HepG2 (cell line): ENCODE results near the gene VPREB3. TPM values are rescaled to one million over a fixed set of nuclear protein-coding genes. Genes with fewer than 3 reads are reported as not detected.

Source experiments
- FOXA1 ChIP-seq, 2 experiments: fragments of 450-650 bp in 1 of 2; sonication (generic) in 1 of 2; formaldehyde crosslinking in 1 of 2; IDR thresholded peaks; 2 replicates each; pipeline versions ENCODE4 v1.4.0 to v1.6.1; 2016 to 2020; ENCODE audit warnings: missing genetic modification reagents in 1 of 2
- GFI1 ChIP-seq: sonication (generic); formaldehyde crosslinking; IDR thresholded peaks from 2 replicates; pipeline ENCODE4 v1.5.0; 2020; ENCODE audit warnings: missing genetic modification reagents, mild to moderate bottlenecking, borderline replicate concordance
- HOXA3 ChIP-seq: sonication (generic); formaldehyde crosslinking; IDR thresholded peaks from 2 replicates; pipeline ENCODE4 v1.5.0; 2020; ENCODE audit warnings: missing genetic modification reagents
- IRF2 ChIP-seq: IDR thresholded peaks from 2 replicates; pipeline ENCODE4 v1.6.1; 2018; ENCODE audit warnings: missing genetic modification reagents, missing compliant biosample characterization
- MEIS2 ChIP-seq: sonication (generic); formaldehyde crosslinking; IDR thresholded peaks from 2 replicates; pipeline ENCODE4 v1.9.0; 2021; ENCODE audit warnings: mild to moderate bottlenecking, missing genetic modification reagents
- NFKBIZ ChIP-seq: IDR thresholded peaks from 2 replicates; pipeline ENCODE4 v1.6.1; 2018; ENCODE audit warnings: missing genetic modification reagents, missing compliant biosample characterization
- NKX3-1 ChIP-seq: sonication (generic); formaldehyde crosslinking; IDR thresholded peaks from 2 replicates; pipeline ENCODE4 v1.5.0; 2020; ENCODE audit warnings: missing genetic modification reagents
- SMAD1 ChIP-seq: sonication (generic); formaldehyde crosslinking; IDR thresholded peaks from 2 replicates; pipeline ENCODE4 v1.4.0; 2020; ENCODE audit warnings: missing genetic modification reagents, low read depth, mild to moderate bottlenecking, borderline replicate concordance
- SOX5 ChIP-seq: IDR thresholded peaks from 2 replicates; pipeline ENCODE4 v1.6.1; 2016; ENCODE audit warnings: borderline replicate concordance
- SP1 ChIP-seq, 2 experiments: fragments of 450-650 bp in 1 of 2; sonication (generic) in 1 of 2; formaldehyde crosslinking in 1 of 2; IDR thresholded peaks; 2 replicates each; pipeline versions ENCODE4 v1.4.0 to v1.6.1; 2016 to 2020; ENCODE audit warnings: missing genetic modification reagents in 1 of 2
- TSC22D2 ChIP-seq: sonication (generic); formaldehyde crosslinking; IDR thresholded peaks from 2 replicates; pipeline ENCODE4 v1.5.1; 2020; ENCODE audit warnings: missing genetic modification reagents, mild to moderate bottlenecking, borderline replicate concordance
- XBP1 ChIP-seq: sonication (generic); formaldehyde crosslinking; IDR thresholded peaks from 2 replicates; pipeline ENCODE4 v1.5.0; 2020; ENCODE audit warnings: missing genetic modification reagents
- ZBTB7A ChIP-seq: sonication (generic); formaldehyde crosslinking; IDR thresholded peaks from 2 replicates; pipeline ENCODE4 v1.8.0; 2022; ENCODE audit warnings: mild to moderate bottlenecking, missing genetic modification reagents
- ZNF251 ChIP-seq: sonication (generic); formaldehyde crosslinking; IDR thresholded peaks from 2 replicates; pipeline ENCODE4 v1.9.0; 2021; ENCODE audit warnings: mild to moderate bottlenecking, missing genetic modification reagents
- ZNF383 ChIP-seq: sonication (generic); formaldehyde crosslinking; IDR thresholded peaks from 2 replicates; pipeline ENCODE4 v1.4.0; 2020; ENCODE audit warnings: missing genetic modification reagents, mild to moderate bottlenecking, borderline replicate concordance
- ZNF629 ChIP-seq: sonication (generic); formaldehyde crosslinking; conservative IDR thresholded peaks from 2 replicates; pipeline ENCODE4 v1.5.0; 2020; ENCODE audit warnings: missing genetic modification reagents
- ZNF678 ChIP-seq: sonication (generic); formaldehyde crosslinking; IDR thresholded peaks from 2 replicates; pipeline ENCODE4 v1.4.0; 2020; ENCODE audit warnings: mild to moderate bottlenecking, missing genetic modification reagents
- ZNF709 ChIP-seq: sonication (generic); formaldehyde crosslinking; IDR thresholded peaks from 2 replicates; pipeline ENCODE4 v1.5.0; 2020; ENCODE audit warnings: mild to moderate bottlenecking, missing genetic modification reagents
- ZNF747 ChIP-seq: sonication (generic); formaldehyde crosslinking; IDR thresholded peaks from 2 replicates; pipeline ENCODE4 v1.8.1; 2023; ENCODE audit warnings: missing genetic modification reagents, mild to moderate bottlenecking, borderline replicate concordance
- ZNF792 ChIP-seq: IDR thresholded peaks from 2 replicates; pipeline ENCODE4 v1.6.1; 2016
- ZNF839 ChIP-seq: sonication (generic); formaldehyde crosslinking; IDR thresholded peaks from 2 replicates; pipeline ENCODE4 v1.4.0; 2020; ENCODE audit warnings: missing genetic modification reagents, mild to moderate bottlenecking, borderline replicate concordance
- polyA plus RNA-seq, 8 experiments: library from polyadenylated mRNA; depleted of rRNA in 3 of 8; stranded (reverse) in 7 of 8; unstranded in 1 of 8; fragments of >200 nt; fragmentation: Illumina TruSeq in 4 of 8; extraction: Trizol in 4 of 8; gene quantifications; 2 replicates each; pipeline versions ENCODE4 v1.2.1 to v1.2.3, GENCODE V29; 2011 to 2016; ENCODE audit warnings: low read depth in 4 of 8, missing spikeins in 1 of 8, mixed read lengths in 1 of 8; ENCODE audit not compliant: insufficient read depth in 1 of 8
- total RNA-seq, 5 experiments: library from RNA; depleted of rRNA; stranded (reverse); fragments of >200 nt; fragmentation: Illumina TruSeq; extraction: Trizol; gene quantifications; 2 replicates each; pipeline ENCODE4 v1.2.3, GENCODE V29; 2016; ENCODE audit warnings: low read depth in 1 of 5
- TF ChIP-seq, protein P1 (sequence below): sonication (generic); formaldehyde crosslinking; IDR thresholded peaks from 2 replicates; pipeline ENCODE4 v1.9.0; 2021; ENCODE audit warnings: missing genetic modification reagents, borderline replicate concordance
- TF ChIP-seq, protein P2 (sequence below): sonication (generic); formaldehyde crosslinking; IDR thresholded peaks from 2 replicates; pipeline ENCODE4 v1.8.0; 2022; ENCODE audit warnings: low read depth, missing genetic modification reagents
- TF ChIP-seq, protein P3 (sequence below): sonication (generic); formaldehyde crosslinking; IDR thresholded peaks from 2 replicates; pipeline ENCODE4 v1.4.0; 2020; ENCODE audit warnings: mild to moderate bottlenecking, missing genetic modification reagents

Gene VPREB3
- total and polyA plus RNA-seq, 2 of the 13 experiments (the other 11 are each of a cell fraction or from before 2014, with no cell fraction given): 0.22 TPM; not detected in 1

DNA sequence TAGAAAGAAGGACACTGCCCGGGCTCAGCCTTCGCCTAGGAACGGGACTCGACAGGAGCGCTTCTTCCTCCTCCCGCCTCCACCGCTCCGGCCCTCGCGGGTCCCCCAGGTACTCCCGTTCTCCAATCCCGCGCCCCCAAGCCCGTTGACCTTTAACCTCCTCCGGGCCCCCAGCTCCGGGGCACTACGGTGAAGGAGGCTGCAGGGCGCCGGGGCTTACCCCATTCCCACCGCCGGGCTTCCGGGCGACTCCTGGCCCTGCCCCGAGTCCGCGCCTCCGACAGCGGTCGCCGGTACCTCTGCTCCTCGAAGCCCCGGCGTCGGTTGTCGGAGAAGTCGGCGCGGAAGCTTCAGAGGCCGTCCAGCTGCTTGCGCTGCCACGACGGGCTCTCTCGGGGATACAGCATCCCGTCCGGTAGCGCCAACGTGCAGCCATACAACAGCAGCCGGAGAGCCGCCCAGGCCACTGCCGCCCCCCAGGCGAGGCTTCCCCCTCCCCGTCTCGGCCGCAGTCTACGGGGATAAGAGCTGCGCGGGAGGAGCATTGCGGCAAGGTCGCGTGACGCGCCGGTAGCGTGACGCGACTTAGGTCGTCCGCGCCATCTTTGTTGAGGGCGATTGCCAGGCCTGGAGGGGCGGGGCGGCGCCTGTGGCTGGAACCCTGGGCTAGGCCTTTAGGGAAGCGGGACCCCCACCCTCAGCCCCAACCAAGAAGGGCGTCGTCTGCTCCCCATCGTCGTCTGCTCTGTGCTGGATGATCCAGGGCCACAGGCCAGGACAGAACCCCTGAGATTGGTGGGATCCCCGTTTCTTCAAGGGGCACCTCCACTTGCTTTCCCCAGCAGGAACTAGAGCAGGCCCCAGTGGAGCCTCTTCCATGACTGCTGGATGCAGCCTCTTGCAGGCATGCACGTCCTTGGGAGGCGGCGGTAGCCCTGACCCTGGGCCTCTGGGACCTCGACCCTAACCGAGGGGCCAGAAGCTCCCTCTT, 37.1 kb downstream of the VPREB3 start (continued):
- TF ChIP-seq SP1 (IDR thresholded peaks at IDR 0.05): no peak
- peak; percentile 53; the same call in 1 of the 2 replicates for TF ChIP-seq SP1 (CRISPR knock-in tag; IDR thresholded peaks at IDR 0.05)
- peak; percentile 75; the same call in 1 of the 2 replicates for TF ChIP-seq ZNF709 (CRISPR knock-in tag)
- peak; percentile 78; the same call in 1 of the 2 replicates for TF ChIP-seq NKX3-1
- TF ChIP-seq, protein P1, sequence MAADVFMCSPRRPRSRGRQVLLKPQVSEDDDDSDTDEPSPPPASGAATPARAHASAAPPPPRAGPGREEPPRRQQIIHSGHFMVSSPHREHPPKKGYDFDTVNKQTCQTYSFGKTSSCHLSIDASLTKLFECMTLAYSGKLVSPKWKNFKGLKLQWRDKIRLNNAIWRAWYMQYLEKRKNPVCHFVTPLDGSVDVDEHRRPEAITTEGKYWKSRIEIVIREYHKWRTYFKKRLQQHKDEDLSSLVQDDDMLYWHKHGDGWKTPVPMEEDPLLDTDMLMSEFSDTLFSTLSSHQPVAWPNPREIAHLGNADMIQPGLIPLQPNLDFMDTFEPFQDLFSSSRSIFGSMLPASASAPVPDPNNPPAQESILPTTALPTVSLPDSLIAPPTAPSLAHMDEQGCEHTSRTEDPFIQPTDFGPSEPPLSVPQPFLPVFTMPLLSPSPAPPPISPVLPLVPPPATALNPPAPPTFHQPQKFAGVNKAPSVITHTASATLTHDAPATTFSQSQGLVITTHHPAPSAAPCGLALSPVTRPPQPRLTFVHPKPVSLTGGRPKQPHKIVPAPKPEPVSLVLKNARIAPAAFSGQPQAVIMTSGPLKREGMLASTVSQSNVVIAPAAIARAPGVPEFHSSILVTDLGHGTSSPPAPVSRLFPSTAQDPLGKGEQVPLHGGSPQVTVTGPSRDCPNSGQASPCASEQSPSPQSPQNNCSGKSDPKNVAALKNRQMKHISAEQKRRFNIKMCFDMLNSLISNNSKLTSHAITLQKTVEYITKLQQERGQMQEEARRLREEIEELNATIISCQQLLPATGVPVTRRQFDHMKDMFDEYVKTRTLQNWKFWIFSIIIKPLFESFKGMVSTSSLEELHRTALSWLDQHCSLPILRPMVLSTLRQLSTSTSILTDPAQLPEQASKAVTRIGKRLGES (CRISPR knock-in tag): no peak; the same call in 1 of the 2 replicates
- TF ChIP-seq ZNF629 (CRISPR knock-in tag): no peak
- peak; percentile 80; the same call in 1 of the 2 replicates for TF ChIP-seq IRF2 (CRISPR knock-in tag)
- peak; percentile 56; the same call in 1 of the 2 replicates for TF ChIP-seq NFKBIZ (CRISPR knock-in tag)
- no peak for TF ChIP-seq TSC22D2 (CRISPR knock-in tag)
- TF ChIP-seq MEIS2: peak; percentile 71; the same call in 1 of the 2 replicates
- TF ChIP-seq HOXA3 (CRISPR knock-in tag): peak; percentile 100
- TF ChIP-seq GFI1 (CRISPR knock-in tag): peak; percentile 14; the same call in 1 of the 2 replicates
- TF ChIP-seq ZBTB7A (CRISPR knock-in tag): peak; percentile 74
- 0 out of 2 replicates have a peak, but pooled peaks have one; percentile 43 for TF ChIP-seq ZNF678
- TF ChIP-seq SOX5 (CRISPR knock-in tag): no peak; the same call in 1 of the 2 replicates
- TF ChIP-seq ZNF839 (CRISPR knock-in tag): no peak
- TF ChIP-seq ZNF792 (CRISPR knock-in tag): peak; percentile 49; the same call in 1 of the 2 replicates
- TF ChIP-seq, protein P2, sequence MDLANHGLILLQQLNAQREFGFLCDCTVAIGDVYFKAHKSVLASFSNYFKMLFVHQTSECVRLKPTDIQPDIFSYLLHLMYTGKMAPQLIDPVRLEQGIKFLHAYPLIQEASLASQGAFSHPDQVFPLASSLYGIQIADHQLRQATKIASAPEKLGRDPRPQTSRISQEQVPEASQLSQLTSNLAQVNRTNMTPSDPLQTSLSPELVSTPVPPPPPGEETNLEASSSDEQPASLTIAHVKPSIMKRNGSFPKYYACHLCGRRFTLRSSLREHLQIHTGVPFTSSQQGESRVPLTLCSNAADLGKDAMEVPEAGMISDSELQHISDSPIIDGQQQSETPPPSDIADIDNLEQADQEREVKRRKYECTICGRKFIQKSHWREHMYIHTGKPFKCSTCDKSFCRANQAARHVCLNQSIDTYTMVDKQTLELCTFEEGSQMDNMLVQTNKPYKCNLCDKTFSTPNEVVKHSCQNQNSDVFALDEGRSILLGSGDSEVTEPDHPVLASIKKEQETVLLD (CRISPR knock-in tag): peak; percentile 78; the same call in 1 of the 2 replicates
- peak; percentile 80; the same call in 1 of the 2 replicates for TF ChIP-seq ZNF747 (CRISPR knock-in tag)
- 0 out of 2 replicates have a peak, but pooled peaks have one; percentile 64 for TF ChIP-seq SMAD1 (CRISPR knock-in tag)
- no peak for TF ChIP-seq ZNF383
- TF ChIP-seq FOXA1 (IDR thresholded peaks at IDR 0.05): no peak
- TF ChIP-seq FOXA1 (CRISPR knock-in tag; IDR thresholded peaks at IDR 0.05): peak; percentile 40
- TF ChIP-seq ZNF251 (CRISPR knock-in tag): no peak
- TF ChIP-seq, protein P3, sequence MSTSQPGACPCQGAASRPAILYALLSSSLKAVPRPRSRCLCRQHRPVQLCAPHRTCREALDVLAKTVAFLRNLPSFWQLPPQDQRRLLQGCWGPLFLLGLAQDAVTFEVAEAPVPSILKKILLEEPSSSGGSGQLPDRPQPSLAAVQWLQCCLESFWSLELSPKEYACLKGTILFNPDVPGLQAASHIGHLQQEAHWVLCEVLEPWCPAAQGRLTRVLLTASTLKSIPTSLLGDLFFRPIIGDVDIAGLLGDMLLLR: peak; percentile 65; the same call in 1 of the 2 replicates
- TF ChIP-seq XBP1 (CRISPR knock-in tag): no peak
